Calu3 (cell line): Measurements from ENCODE around the gene NDUFV2. TPM values are rescaled to one million over a fixed set of nuclear protein-coding genes. Genes with fewer than 3 reads are reported as not detected.

ENCODE experiments used
- BruUV-seq: library from RNA; stranded (reverse); fragments of 400-500 nt; replicated peaks from 2 replicates; lab custom pipeline; 2021; lab: Mats Ljungman, UMichigan
- CTCF ChIA-PET: fragments of 300-600 bp; sonication (Branson Sonifier 250); formaldehyde crosslinking; loops from one replicate; lab custom pipeline; 2022; ENCODE audit warnings: antibody characterized with exemption; lab: Charles Lee
- DNase-seq: peaks from one replicate; pipeline ENCODE4 v3.0.0; 2022
- H3K27ac Mint-ChIP-seq: one replicate; pipeline ENCODE4 v1.8.0; 2022; ENCODE audit warnings: mixed read lengths; ENCODE audit not compliant: unreplicated experiment
- H3K27me3 Mint-ChIP-seq: one replicate; pipeline ENCODE4 v1.8.0; 2022; ENCODE audit warnings: mixed read lengths; ENCODE audit not compliant: unreplicated experiment
- H3K36me3 Mint-ChIP-seq: one replicate; pipeline ENCODE4 v1.8.0; 2022; ENCODE audit warnings: mild to moderate bottlenecking, moderate library complexity, mixed read lengths; ENCODE audit not compliant: insufficient read depth, unreplicated experiment
- H3K4me1 Mint-ChIP-seq: one replicate; pipeline ENCODE4 v1.8.0; 2022; ENCODE audit warnings: mild to moderate bottlenecking, low read depth, mixed read lengths; ENCODE audit not compliant: unreplicated experiment
- H3K4me3 Mint-ChIP-seq: one replicate; pipeline ENCODE4 v1.8.0; 2022; ENCODE audit warnings: mild to moderate bottlenecking, low read depth, moderate library complexity, mixed read lengths; ENCODE audit not compliant: unreplicated experiment
- H3K9me3 Mint-ChIP-seq: one replicate; pipeline ENCODE4 v1.8.0; 2022; ENCODE audit warnings: low read depth, mixed read lengths; ENCODE audit not compliant: unreplicated experiment
- intact Hi-C: fragments of 100-400 bp; cut with micrococcal nuclease; formaldehyde crosslinking; loops from one replicate; pipeline ENCODE4 v1.10.0; 2022; ENCODE audit not compliant: unreplicated experiment
- total RNA-seq: library from RNA; stranded (reverse); gene quantifications from 2 replicates; pipeline ENCODE4 v1.2.3, GENCODE V29; 2022
- TF ChIP-seq, protein P1 (sequence below): fragments of 200-600 bp; IDR thresholded peaks from one replicate; pipeline ENCODE4 v1.8.0; 2022; ENCODE audit warnings: antibody characterized with exemption; ENCODE audit not compliant: unreplicated experiment

The NDUFV2 gene
- total RNA-seq, 1 experiment from 2014 or later: 199 TPM

DNA sequence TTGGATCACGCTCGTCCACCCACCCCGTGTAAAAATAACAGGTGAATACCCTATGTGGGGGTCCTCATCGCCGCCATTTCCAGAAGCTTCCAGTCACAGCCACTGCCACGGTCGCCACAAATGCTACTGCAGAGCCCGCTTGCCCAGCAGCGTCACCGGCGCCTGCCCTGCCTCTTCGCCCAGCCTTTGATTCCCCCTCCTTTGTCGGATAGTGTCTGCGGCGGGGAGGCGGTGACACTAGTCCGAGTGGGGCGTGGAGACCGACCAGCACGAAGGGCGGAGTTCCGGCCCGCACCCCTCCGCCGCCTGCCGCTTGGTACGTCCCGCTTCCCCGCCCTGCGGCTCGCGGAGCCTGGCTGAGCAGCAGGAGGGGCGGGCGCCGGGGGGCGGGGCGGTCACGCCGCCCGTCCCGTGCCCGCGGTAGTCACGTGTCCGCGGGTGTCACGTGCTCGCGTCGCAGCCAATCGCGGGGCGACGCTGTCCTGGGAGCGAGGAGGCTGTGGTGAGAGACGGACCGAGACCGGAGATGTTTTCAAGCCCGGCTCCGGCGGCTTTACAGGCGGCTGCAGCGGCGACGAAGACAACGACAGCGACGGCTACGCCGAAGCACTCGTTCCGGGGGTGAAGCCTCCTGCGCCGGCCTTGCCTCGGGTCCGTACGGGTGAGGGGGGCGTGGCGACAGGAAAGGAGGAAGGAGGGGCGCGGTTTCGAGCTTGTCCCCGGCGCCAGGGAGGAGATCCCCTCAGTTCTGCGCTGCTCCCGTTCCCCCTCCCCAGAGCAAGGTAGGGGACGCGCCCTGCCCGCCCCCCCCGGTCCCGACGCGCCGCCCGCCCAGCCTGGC is 34.0 kb downstream of the NDUFV2 start, which contains the start of gene ANKRD12:
ANKRD12 (plus strand) TSS at position 467 of the 841 bp plus-strand sequence. CDS start 45,652 bp downstream, outside the sequence.
- peaks cover 67% of the 10 kb centered on the region for H3K36me3 Mint-ChIP-seq
- DNase-seq: peak; percentile 97
- H3K4me1 Mint-ChIP-seq: peaks cover 54% of the 10 kb centered on the region
- H3K9me3 Mint-ChIP-seq: no peaks in the 10 kb centered on the region
- TF ChIP-seq, protein P1, sequence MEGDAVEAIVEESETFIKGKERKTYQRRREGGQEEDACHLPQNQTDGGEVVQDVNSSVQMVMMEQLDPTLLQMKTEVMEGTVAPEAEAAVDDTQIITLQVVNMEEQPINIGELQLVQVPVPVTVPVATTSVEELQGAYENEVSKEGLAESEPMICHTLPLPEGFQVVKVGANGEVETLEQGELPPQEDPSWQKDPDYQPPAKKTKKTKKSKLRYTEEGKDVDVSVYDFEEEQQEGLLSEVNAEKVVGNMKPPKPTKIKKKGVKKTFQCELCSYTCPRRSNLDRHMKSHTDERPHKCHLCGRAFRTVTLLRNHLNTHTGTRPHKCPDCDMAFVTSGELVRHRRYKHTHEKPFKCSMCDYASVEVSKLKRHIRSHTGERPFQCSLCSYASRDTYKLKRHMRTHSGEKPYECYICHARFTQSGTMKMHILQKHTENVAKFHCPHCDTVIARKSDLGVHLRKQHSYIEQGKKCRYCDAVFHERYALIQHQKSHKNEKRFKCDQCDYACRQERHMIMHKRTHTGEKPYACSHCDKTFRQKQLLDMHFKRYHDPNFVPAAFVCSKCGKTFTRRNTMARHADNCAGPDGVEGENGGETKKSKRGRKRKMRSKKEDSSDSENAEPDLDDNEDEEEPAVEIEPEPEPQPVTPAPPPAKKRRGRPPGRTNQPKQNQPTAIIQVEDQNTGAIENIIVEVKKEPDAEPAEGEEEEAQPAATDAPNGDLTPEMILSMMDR: no peak
- H3K4me3 Mint-ChIP-seq: peak within 1 kb of the TSS; percentile 94
- intact Hi-C loops: loop anchor here (10.0 kb wide), 1 partner anchor 432 kb away; the partner anchor contains the start of gene MTCL1
- CTCF ChIA-PET: interaction anchor here (1.6 to 1.9 kb wide), 3 partner anchors 12 to 63 kb away, joined by 4 to 6 read pairs (median 5); partner anchors contain the start of gene NDUFV2
- peak within 1 kb of the TSS; percentile 96 for H3K27ac Mint-ChIP-seq
- H3K27me3 Mint-ChIP-seq: no peaks in the 10 kb centered on the region
- BruUV-seq: no TSS peak

DNA sequence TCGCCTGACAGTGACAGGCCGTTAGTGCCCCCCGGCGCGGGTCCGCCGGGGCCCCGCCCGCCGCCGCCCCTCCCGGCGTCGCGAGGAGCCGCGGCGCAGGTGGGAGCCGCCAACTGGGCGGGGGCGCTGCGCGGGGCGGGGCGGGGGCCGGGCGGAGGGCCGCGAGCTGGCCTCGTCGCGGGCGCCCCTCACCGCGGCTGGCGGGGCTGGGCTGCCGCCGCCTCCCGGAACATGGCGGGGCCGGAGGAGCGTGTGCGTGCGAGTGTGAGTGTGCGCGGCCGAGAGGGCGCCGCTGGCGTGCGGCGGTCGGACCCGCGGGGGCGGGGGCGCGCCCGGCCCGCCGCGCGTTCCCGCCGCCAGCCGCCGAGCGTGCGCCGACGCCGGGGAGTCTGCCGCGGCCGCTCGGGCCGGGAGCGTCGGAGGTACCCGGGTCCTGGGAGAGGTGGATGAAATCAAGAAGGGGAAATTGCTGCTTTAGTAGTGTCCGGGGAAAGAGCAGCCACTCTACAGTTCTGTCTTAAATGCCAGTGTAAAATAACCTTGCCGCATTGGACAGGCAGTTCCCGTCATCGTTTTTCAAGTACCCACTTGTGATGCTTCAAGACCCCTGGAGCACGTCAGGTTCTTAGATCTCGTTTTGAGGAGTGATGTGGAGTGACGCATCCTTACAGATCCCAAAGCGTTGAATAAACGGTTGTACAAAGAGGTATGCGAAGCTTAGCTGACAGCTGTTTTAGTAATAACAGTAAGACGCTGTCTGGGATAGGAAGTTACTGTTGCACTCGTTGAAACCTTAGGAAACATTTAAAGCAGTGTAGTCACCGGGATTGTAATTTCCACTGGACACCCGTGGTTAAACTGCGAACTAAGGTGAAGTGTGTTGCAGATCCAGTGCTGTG is 34.9 kb downstream of the NDUFV2 start:
- TF ChIP-seq, protein P1: no peak
- intact Hi-C loops: loop anchor here (2.0 to 10.0 kb wide), 2 partner anchors 33 to 433 kb away; partner anchors contain the start of gene MTCL1
- peak overlapping the region; percentile 96 for H3K27ac Mint-ChIP-seq
- H3K27me3 Mint-ChIP-seq: no peaks in the 10 kb centered on the region
- peaks cover 54% of the 10 kb centered on the region for H3K4me1 Mint-ChIP-seq
- CTCF ChIA-PET: interaction anchor here (1.2 to 1.9 kb wide), 5 partner anchors 11 to 66 kb away, joined by 3 to 6 read pairs (median 4); partner anchors contain the start of gene NDUFV2
- BruUV-seq: no TSS peak
- H3K36me3 Mint-ChIP-seq: peaks cover 58% of the 10 kb centered on the region
- no peaks in the 10 kb centered on the region for H3K9me3 Mint-ChIP-seq
- peak overlapping the region; percentile 94 for H3K4me3 Mint-ChIP-seq
- peak; percentile 76 for DNase-seq

DNA sequence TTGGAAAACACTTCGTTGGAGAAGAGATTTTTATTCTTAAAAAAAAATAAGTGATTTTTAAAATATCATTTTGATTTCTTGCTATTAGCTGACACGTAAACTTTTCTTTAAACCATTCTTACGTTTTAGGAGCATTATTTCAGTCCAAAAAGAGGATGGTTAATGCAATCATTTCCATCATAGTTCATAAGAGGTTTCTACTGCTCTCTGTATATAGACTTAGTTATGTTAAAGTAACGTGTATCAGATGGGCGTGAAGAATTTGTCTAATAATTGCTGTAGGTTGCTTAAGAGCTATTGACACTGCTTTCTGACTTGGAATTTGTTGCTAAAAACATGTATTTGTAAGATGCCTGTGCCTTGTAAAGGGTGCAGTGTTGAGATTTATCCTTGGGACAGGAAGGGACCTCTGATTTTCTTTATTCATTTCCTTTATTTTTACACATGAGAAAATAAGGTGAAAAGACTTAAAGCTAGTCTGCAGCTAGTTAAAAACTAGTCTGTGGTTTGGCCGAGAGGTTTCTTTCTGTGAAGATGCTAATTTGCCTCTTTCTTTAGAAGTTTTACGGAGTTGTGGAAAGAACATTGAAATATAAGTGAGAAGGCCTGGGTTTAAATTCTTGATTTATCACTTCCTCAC is 37.0 kb downstream of the NDUFV2 start:
- no TSS peak for BruUV-seq
- CTCF ChIA-PET: interaction anchor here (0.6 to 1.3 kb wide), 3 partner anchors 8 to 45 kb away, joined by 3 to 6 read pairs (median 3); no protein-coding TSS in a partner anchor
- intact Hi-C loops: loop anchor here (2.0 to 10.0 kb wide), 3 partner anchors 35 to 435 kb away; partner anchors contain the start of gene MTCL1
- peaks cover 35% of the 10 kb centered on the region for H3K4me1 Mint-ChIP-seq
- TF ChIP-seq, protein P1: no peak
- peak overlapping the region; percentile 92 for H3K27ac Mint-ChIP-seq
- no peak for DNase-seq
- no peaks in the 10 kb centered on the region for H3K27me3 Mint-ChIP-seq
- no peaks in the 10 kb centered on the region for H3K9me3 Mint-ChIP-seq
- H3K4me3 Mint-ChIP-seq: peak overlapping the region; percentile 94
- H3K36me3 Mint-ChIP-seq: peaks cover 40% of the 10 kb centered on the region
